OCI-LY1 (cell line): ENCODE measurements around the gene TGFBR2.

ENCODE experiments used
- H2AFZ ChIP-seq: fragments of 200-600 bp; sonication (generic), shearing (Covaris generic); 2 replicates; pipeline ENCODE4 v1.6.0; 2014; ENCODE audit warnings: antibody characterized with exemption, mild to moderate bottlenecking, low read length
- H3F3A ChIP-seq: fragments of 200-600 bp; sonication (generic), shearing (Covaris generic); 2 replicates; pipeline ENCODE4 v1.6.0; 2014; ENCODE audit warnings: mild to moderate bottlenecking, antibody characterized with exemption, low read length, moderate library complexity; ENCODE audit not compliant: insufficient read depth
- H3K27ac ChIP-seq: fragments of 200-600 bp; sonication (generic); 2 replicates; pipeline ENCODE4 v1.5.1; 2014; ENCODE audit warnings: low read length, mixed run types, mild to moderate bottlenecking, low read depth; ENCODE audit not compliant: poor library complexity, severe bottlenecking
- H3K27me3 ChIP-seq: fragments of 200-600 bp; sonication (generic); 2 replicates; pipeline ENCODE4 v1.6.0; 2014; ENCODE audit warnings: antibody characterized with exemption, mild to moderate bottlenecking, low read length, moderate library complexity; ENCODE audit not compliant: insufficient read depth
- H3K36me3 ChIP-seq: fragments of 200-600 bp; sonication (generic); 2 replicates; pipeline ENCODE4 v1.6.1; 2014; ENCODE audit warnings: mild to moderate bottlenecking, antibody characterized with exemption, low read length, moderate library complexity, mixed read lengths; ENCODE audit not compliant: insufficient read depth
- H3K4me1 ChIP-seq: fragments of 200-600 bp; sonication (generic); 2 replicates; pipeline ENCODE4 v1.5.1; 2014; ENCODE audit warnings: mild to moderate bottlenecking, low read length, moderate library complexity; ENCODE audit not compliant: insufficient read depth, severe bottlenecking
- H3K4me2 ChIP-seq: fragments of 200-600 bp; sonication (generic), shearing (Covaris generic); 2 replicates; pipeline ENCODE4 v1.6.1; 2014; ENCODE audit warnings: low read length
- H3K4me3 ChIP-seq: fragments of 200-600 bp; sonication (generic); 2 replicates; pipeline ENCODE4 v1.5.1; 2014; ENCODE audit warnings: low read length, low read depth, mild to moderate bottlenecking, mixed read lengths; ENCODE audit not compliant: poor library complexity, severe bottlenecking
- H3K79me2 ChIP-seq: fragments of 200-600 bp; shearing (Covaris generic); 2 replicates; pipeline ENCODE4 v1.6.1; 2016; ENCODE audit warnings: mixed run types, low read length, mixed read lengths; ENCODE audit not compliant: insufficient read depth
- H3K9ac ChIP-seq: fragments of 200-600 bp; sonication (generic), shearing (Covaris generic); 2 replicates; pipeline ENCODE4 v1.6.1; 2014; ENCODE audit warnings: mild to moderate bottlenecking, low read length, mixed read lengths
- H3K9me2 ChIP-seq: fragments of 200-600 bp; sonication (generic), shearing (Covaris generic); 2 replicates; pipeline ENCODE4 v1.6.1; 2014; ENCODE audit warnings: low read depth, mild to moderate bottlenecking, low read length, mixed read lengths
- H3K9me3 ChIP-seq: fragments of 200-600 bp; shearing (Covaris generic); 2 replicates; pipeline ENCODE4 v1.6.1; 2014; ENCODE audit warnings: low read length, mixed read lengths
- H4K20me1 ChIP-seq: fragments of 200-600 bp; sonication (generic), shearing (Covaris generic); 2 replicates; pipeline ENCODE4 v1.6.0; 2016; ENCODE audit warnings: mild to moderate bottlenecking, low read length; ENCODE audit not compliant: insufficient read depth
- EZH2 ChIP-seq: fragments of 200-600 bp; sonication (generic), shearing (Covaris generic); IDR thresholded peaks from 2 replicates; pipeline ENCODE4 v1.8.0; 2017; ENCODE audit warnings: borderline replicate concordance, mixed run types, mild to moderate bottlenecking, antibody characterized with exemption, low read length, moderate library complexity, mixed read lengths
- TF ChIP-seq, protein P1 (sequence below): fragments of 200-600 bp; sonication (generic), shearing (Covaris generic); IDR thresholded peaks from 2 replicates; pipeline ENCODE4 v1.5.1; 2017; ENCODE audit warnings: mild to moderate bottlenecking, antibody characterized with exemption, low read length, moderate library complexity, mixed read lengths

The TGFBR2 gene

DNA sequence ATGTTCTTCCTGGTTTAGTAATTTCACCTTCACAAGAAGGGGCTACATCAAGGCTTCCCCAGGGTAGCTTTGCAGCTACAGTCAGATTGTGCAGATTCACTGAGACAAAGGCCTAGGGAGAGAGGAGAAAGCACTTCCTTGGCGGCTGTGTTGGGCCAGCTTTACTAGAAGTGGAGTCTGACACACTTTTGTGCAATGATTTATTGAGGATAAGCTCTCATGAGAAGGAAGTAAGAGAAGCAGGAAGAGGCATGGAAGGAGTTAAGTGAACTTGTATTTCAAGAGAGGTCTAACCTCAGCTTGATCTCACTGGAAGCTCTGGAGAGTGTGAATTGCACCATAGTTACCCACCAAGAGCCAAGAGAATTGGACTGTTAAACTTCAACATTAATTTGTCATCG, 78.9 kb downstream of the TGFBR2 start:
- TF ChIP-seq EZH2: no peak
- TF ChIP-seq, protein P1, sequence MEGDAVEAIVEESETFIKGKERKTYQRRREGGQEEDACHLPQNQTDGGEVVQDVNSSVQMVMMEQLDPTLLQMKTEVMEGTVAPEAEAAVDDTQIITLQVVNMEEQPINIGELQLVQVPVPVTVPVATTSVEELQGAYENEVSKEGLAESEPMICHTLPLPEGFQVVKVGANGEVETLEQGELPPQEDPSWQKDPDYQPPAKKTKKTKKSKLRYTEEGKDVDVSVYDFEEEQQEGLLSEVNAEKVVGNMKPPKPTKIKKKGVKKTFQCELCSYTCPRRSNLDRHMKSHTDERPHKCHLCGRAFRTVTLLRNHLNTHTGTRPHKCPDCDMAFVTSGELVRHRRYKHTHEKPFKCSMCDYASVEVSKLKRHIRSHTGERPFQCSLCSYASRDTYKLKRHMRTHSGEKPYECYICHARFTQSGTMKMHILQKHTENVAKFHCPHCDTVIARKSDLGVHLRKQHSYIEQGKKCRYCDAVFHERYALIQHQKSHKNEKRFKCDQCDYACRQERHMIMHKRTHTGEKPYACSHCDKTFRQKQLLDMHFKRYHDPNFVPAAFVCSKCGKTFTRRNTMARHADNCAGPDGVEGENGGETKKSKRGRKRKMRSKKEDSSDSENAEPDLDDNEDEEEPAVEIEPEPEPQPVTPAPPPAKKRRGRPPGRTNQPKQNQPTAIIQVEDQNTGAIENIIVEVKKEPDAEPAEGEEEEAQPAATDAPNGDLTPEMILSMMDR: no peak
- H3K79me2 ChIP-seq: no peaks in the 10 kb centered on the region
- H3K36me3 ChIP-seq: peaks cover 75% of the 10 kb centered on the region
- no peaks in the 10 kb centered on the region for H3K4me1 ChIP-seq
- H3K27me3 ChIP-seq: no peaks in the 10 kb centered on the region
- no peaks in the 10 kb centered on the region for H3F3A ChIP-seq
- no peak overlapping the region for H3K9ac ChIP-seq
- H3K9me2 ChIP-seq: no peaks in the 10 kb centered on the region
- H2AFZ ChIP-seq: no peak overlapping the region
- H3K27ac ChIP-seq: no peak overlapping the region
- no peaks in the 10 kb centered on the region for H3K9me3 ChIP-seq
- H4K20me1 ChIP-seq: no peaks in the 10 kb centered on the region
- H3K4me3 ChIP-seq: no peak overlapping the region
- no peak overlapping the region for H3K4me2 ChIP-seq

DNA sequence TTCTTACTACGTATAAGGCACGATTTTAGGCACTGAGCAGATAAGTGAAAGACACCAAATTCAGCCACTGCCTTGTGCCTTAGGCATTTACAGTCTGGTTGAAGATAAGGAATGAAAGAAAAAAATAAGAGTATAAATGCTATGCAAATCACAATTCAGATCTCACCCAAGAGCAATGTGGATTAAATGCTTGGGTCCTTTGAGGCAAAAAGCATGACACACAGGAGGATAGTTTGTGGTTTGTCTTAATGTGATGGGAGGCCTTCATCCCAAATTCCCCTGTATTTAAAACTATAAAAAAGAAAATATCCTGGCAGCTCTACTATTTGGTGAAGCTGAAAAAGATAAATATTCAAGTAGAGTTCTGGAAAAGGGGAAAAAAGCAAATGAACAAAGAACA, 79.8 kb downstream of the TGFBR2 start:
- H3K79me2 ChIP-seq: no peaks in the 10 kb centered on the region
- no peaks in the 10 kb centered on the region for H3K9me2 ChIP-seq
- no peaks in the 10 kb centered on the region for H3F3A ChIP-seq
- no peak for TF ChIP-seq EZH2
- TF ChIP-seq, protein P1: no peak
- H2AFZ ChIP-seq: no peak overlapping the region
- H3K4me2 ChIP-seq: no peak overlapping the region
- no peaks in the 10 kb centered on the region for H3K27me3 ChIP-seq
- no peaks in the 10 kb centered on the region for H3K4me1 ChIP-seq
- H3K4me3 ChIP-seq: no peak overlapping the region
- H4K20me1 ChIP-seq: no peaks in the 10 kb centered on the region
- no peak overlapping the region for H3K27ac ChIP-seq
- no peak overlapping the region for H3K9ac ChIP-seq
- no peaks in the 10 kb centered on the region for H3K9me3 ChIP-seq
- H3K36me3 ChIP-seq: peaks cover 79% of the 10 kb centered on the region

DNA sequence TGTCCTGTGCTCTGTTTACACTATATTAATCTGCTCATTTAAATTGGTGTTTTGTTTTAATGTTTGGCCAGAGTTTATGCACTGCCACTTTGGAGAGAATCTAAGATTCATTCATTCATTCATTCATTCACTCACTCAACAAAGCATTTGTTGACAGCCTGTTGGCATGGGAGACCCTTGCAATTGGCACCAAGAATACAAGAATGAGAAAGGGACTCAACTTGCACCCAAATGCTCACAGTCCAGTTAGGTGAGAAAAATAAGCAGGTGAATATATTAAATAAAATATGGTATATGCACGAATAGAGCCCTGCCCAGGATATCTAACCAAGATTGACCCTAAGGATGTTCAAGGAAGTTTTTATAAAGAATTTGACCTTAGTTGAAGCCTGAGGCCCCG, 80.4 kb downstream of the TGFBR2 start:
- Histone ChIP-seq H3K36me3 (peaks cover 81% of the 10 kb centered on the region), H2AFZ (no peak overlapping the region), H3K9me3 (no peaks in the 10 kb centered on the region), H4K20me1 (no peaks in the 10 kb centered on the region), H3F3A (no peaks in the 10 kb centered on the region), H3K4me2 (no peak overlapping the region), H3K4me1 (no peaks in the 10 kb centered on the region), H3K4me3 (no peak overlapping the region), H3K27ac (no peak overlapping the region), H3K9me2 (no peaks in the 10 kb centered on the region), H3K9ac (no peak overlapping the region), H3K27me3 (no peaks in the 10 kb centered on the region), H3K79me2 (no peaks in the 10 kb centered on the region)
- TF ChIP-seq EZH2: no peak
- TF ChIP-seq, protein P1: no peak
